ENCODE data around the gene HK2. TPM values are rescaled to one million over a fixed set of nuclear protein-coding genes. Genes with fewer than 3 reads are reported as not detected.

Gene HK2
- total RNA-seq, 3 donors from 2014 or later: 181 to 317 (median 281) TPM

- TF ChIP-seq CTCF (IDR thresholded peaks at IDR 0.05): no peak
- no peak for DNase-seq
- intact Hi-C loops (cut with DNase I, micrococcal nuclease): no loop called here
- Histone ChIP-seq H3K4me3 (no peak overlapping the region), H3K9me3 (no peaks in the 10 kb centered on the region), H3K4me1 (ENCODE audit: low read depth) (peaks cover 53% of the 10 kb centered on the region), H3K36me3 (ENCODE audit: low read depth) (no peaks in the 10 kb centered on the region)
- ATAC-seq: no peak
These were observed 7.7 kb downstream of the HK2 start for GRCh38 chr2:74841641-74842040.

GRCh38 chr2:74843433-74843832 is 9.5 kb downstream of the HK2 start:
- H3K9me3 ChIP-seq: no peaks in the 10 kb centered on the region
- H3K4me1 ChIP-seq (ENCODE audit: low read depth): peaks cover 61% of the 10 kb centered on the region
- DNase-seq (no peak), ATAC-seq (peak; percentile 2)
- no peaks in the 10 kb centered on the region for H3K36me3 ChIP-seq (ENCODE audit: low read depth)
- intact Hi-C loops (cut with DNase I, micrococcal nuclease): no loop called here
- no peak for TF ChIP-seq CTCF (IDR thresholded peaks at IDR 0.05)
- H3K4me3 ChIP-seq: no peak overlapping the region

- Histone ChIP-seq H3K9me3 (no peaks in the 10 kb centered on the region), H3K36me3 (ENCODE audit: low read depth) (no peaks in the 10 kb centered on the region), H3K4me3 (no peak overlapping the region), H3K4me1 (ENCODE audit: low read depth) (peaks cover 64% of the 10 kb centered on the region)
- DNase-seq (peak in 1 of 3 donors; percentile 63), ATAC-seq (peak; percentile 80)
- TF ChIP-seq CTCF (IDR thresholded peaks at IDR 0.05): no peak
- intact Hi-C loops (cut with DNase I, micrococcal nuclease): no loop called here
These were observed 10.0 kb downstream of the HK2 start for GRCh38 chr2:74843899-74844298.

- no peak for TF ChIP-seq CTCF (IDR thresholded peaks at IDR 0.05)
- intact Hi-C loops (cut with DNase I, micrococcal nuclease): no loop called here
- DNase-seq (no peak), ATAC-seq (no peak)
- Histone ChIP-seq H3K4me3 (no peak overlapping the region), H3K9me3 (no peaks in the 10 kb centered on the region), H3K36me3 (ENCODE audit: low read depth) (no peaks in the 10 kb centered on the region), H3K4me1 (ENCODE audit: low read depth) (peaks cover 73% of the 10 kb centered on the region)
These were observed 10.8 kb downstream of the HK2 start for GRCh38 chr2:74844752-74845151.

- Histone ChIP-seq H3K36me3 (ENCODE audit: low read depth) (no peaks in the 10 kb centered on the region), H3K4me3 (no peak overlapping the region), H3K9me3 (no peaks in the 10 kb centered on the region), H3K4me1 (ENCODE audit: low read depth) (peaks cover 74% of the 10 kb centered on the region)
- intact Hi-C loops (cut with DNase I, micrococcal nuclease): no loop called here
- peak; percentile 84 for ATAC-seq
- TF ChIP-seq CTCF (IDR thresholded peaks at IDR 0.05): no peak
- peak; percentile 84 to 92 (median 89) for DNase-seq
These were observed 11.4 kb downstream of the HK2 start for GRCh38 chr2:74845217-74845751.

GRCh38 chr2:74845991-74846390 is 12.1 kb downstream of the HK2 start:
- DNase-seq (no peak), ATAC-seq (no peak)
- intact Hi-C loops (cut with DNase I, micrococcal nuclease): no loop called here
- H3K4me1 ChIP-seq (ENCODE audit: low read depth): peaks cover 79% of the 10 kb centered on the region
- TF ChIP-seq CTCF (IDR thresholded peaks at IDR 0.05): no peak
- no peak overlapping the region for H3K4me3 ChIP-seq
- H3K9me3 ChIP-seq: no peaks in the 10 kb centered on the region
- H3K36me3 ChIP-seq (ENCODE audit: low read depth): no peaks in the 10 kb centered on the region
